Stomach (tissue), 9 donors: ENCODE data around the gene FBXO17. TPM values are rescaled to one million over a fixed set of nuclear protein-coding genes. Genes with fewer than 3 reads are reported as not detected.
"Not testable (repeated sequence)": the region's sequence is repeated elsewhere in the genome, so short reads cannot be mapped to it uniquely, and the experiment has no call there.

Experiments used
- DNase-seq, 2 donors: peaks; one replicate each; pipeline versions ENCODE4 v3.0.0 to v3.0.0-alpha.2; 2013 to 2019
- H3K27ac ChIP-seq, 5 donors: fragments of 200-600 bp in 4 of 5; sonication (generic) in 4 of 5; one replicate each; pipeline ENCODE4 v1.5.1; 2013 to 2019; ENCODE audit warnings: mild to moderate bottlenecking in 1 of 5, moderate library complexity in 1 of 5
- H3K27me3 ChIP-seq, 3 donors: fragments of 200-600 bp; sonication (generic); one replicate each; pipeline ENCODE4 v1.5.1; 2017 to 2019; ENCODE audit warnings: mixed run types in 1 of 3
- H3K36me3 ChIP-seq, 4 donors: fragments of 200-600 bp; sonication (generic); 1 replicate in 3 of 4; 2 replicates in 1 of 4; pipeline ENCODE4 v1.5.1; 2016 to 2019
- H3K4me1 ChIP-seq, 4 donors: fragments of 200-600 bp; sonication (generic); one replicate each; pipeline ENCODE4 v1.5.1; 2016 to 2019
- H3K4me3 ChIP-seq, 4 donors: fragments of 200-600 bp; sonication (generic) in 3 of 4; one replicate each; pipeline ENCODE4 v1.5.1; 2016 to 2019; ENCODE audit warnings: mild to moderate bottlenecking in 1 of 4
- H3K9me3 ChIP-seq, 4 donors: fragments of 200-600 bp; sonication (generic); one replicate each; pipeline ENCODE4 v1.5.1; 2016 to 2019
- EP300 ChIP-seq: sonication (generic); formaldehyde crosslinking; IDR thresholded peaks from one replicate; pipeline ENCODE4 v1.6.1; 2017; ENCODE audit warnings: antibody characterized with exemption
- POLR2A ChIP-seq, 4 donors: fragments of 450-650 bp; IDR thresholded peaks; one replicate each; pipeline ENCODE4 v1.6.1; 2016; ENCODE audit warnings: antibody characterized with exemption in 4 of 4, control low read depth in 2 of 4, mild to moderate bottlenecking in 1 of 4, moderate library complexity in 1 of 4
- POLR2AphosphoS5 ChIP-seq, 3 donors: sonication (generic); formaldehyde crosslinking; IDR thresholded peaks; one replicate each; pipeline ENCODE4 v1.6.1; 2016; ENCODE audit warnings: antibody characterized with exemption in 3 of 3
- WGBS, 5 donors: extraction: QIAGEN DNeasy Blood & Tissue Kit in 3 of 5; methylation state at CpG; one replicate each; pipeline versions ENCODE4 v1.1.5 to v1.1.7; 2013 to 2018; 5-methylcytosine and 5-hydroxymethylcytosine counted together
- intact Hi-C: fragments of 100-400 bp; cut with DNase I; formaldehyde crosslinking; loops from one replicate; pipeline ENCODE4 v1.15.1; 2023; ENCODE audit warnings: low total_unique reads
- polyA plus RNA-seq, 3 donors: library from polyadenylated mRNA; stranded (reverse); fragments of 200-250 nt; gene quantifications; one replicate each; pipeline ENCODE4 v1.2.3, GENCODE V29; 2013
- total RNA-seq, 5 donors: library from RNA; depleted of rRNA; stranded (reverse); fragments of >200 nt; gene quantifications; one replicate each; pipeline versions ENCODE4 v1.1.0 to v1.2.3, GENCODE V29; 2014 to 2016
- TF ChIP-seq, protein P1 (sequence below), 7 experiments: fragments of 450-650 bp in 4 of 7; fragments of 200-600 bp in 3 of 7; sonication (generic) in 3 of 7; IDR thresholded peaks; one replicate each; pipeline ENCODE4 v1.5.1; 2016 to 2019; ENCODE audit warnings: antibody characterized with exemption in 7 of 7, control low read depth in 2 of 7, mild to moderate bottlenecking in 1 of 7
- donor health status: healthy with polysubstance abuse.
- donor health status: Bipolar disorder and iron deficiency.
- donor health status: healthy.

The FBXO17 gene
- total and polyA plus RNA-seq, 8 donors: 1.8 to 19.1 (median 6.6) TPM; not detected in 1

DNA sequence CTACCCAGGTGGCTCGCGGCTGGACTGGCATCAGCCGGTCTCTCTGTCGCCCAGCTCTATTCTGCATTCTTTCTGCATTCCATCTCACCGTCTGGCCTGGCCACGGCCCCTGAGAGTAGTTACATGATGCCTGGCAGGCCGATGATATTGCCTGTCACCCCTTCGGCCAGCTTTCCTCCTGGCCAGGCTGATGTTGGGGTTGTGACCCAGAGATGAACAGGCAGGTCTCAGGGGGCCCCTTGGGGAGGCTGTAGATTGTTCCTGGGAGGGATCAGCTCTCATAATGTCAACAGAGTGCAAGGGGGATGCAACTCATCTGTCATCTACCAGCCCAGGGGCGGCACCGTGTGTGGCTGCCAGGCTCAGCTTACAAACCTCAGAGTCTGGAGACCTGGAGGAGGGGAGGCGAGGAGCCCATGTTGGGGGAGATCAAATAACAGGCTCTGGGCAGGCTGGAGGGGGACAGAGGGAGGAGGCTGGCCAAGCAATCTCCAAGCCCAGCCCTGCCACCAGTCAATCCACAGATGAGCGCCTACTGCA is 13.6 kb upstream of the FBXO17 start:
- DNase-seq: peak in 1 of 2 donors; percentile 39
- intact Hi-C loops: no loop called here
- Histone ChIP-seq H3K27me3 (peaks cover 0 to 14% (median 0%) of the 10 kb centered on the region in 3 donors), H3K4me1 (no peaks in the 10 kb centered on the region), H3K27ac (no peak overlapping the region), H3K36me3 (no peaks in the 10 kb centered on the region), H3K9me3 (peaks cover 0 to 7% (median 7%) of the 10 kb centered on the region in 4 donors), H3K4me3 (no peak overlapping the region)
- 20 to 43% (median 27%) methylated on average over 10 to 12 of the region's 12 CpGs for WGBS, 5 donors
- TF ChIP-seq POLR2AphosphoS5 (IDR thresholded peaks at IDR 0.05) (no peak), POLR2A (IDR thresholded peaks at IDR 0.05) (no peak), EP300 (no peak)
- TF ChIP-seq, protein P1, sequence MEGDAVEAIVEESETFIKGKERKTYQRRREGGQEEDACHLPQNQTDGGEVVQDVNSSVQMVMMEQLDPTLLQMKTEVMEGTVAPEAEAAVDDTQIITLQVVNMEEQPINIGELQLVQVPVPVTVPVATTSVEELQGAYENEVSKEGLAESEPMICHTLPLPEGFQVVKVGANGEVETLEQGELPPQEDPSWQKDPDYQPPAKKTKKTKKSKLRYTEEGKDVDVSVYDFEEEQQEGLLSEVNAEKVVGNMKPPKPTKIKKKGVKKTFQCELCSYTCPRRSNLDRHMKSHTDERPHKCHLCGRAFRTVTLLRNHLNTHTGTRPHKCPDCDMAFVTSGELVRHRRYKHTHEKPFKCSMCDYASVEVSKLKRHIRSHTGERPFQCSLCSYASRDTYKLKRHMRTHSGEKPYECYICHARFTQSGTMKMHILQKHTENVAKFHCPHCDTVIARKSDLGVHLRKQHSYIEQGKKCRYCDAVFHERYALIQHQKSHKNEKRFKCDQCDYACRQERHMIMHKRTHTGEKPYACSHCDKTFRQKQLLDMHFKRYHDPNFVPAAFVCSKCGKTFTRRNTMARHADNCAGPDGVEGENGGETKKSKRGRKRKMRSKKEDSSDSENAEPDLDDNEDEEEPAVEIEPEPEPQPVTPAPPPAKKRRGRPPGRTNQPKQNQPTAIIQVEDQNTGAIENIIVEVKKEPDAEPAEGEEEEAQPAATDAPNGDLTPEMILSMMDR (IDR thresholded peaks at IDR 0.05): no peak

DNA sequence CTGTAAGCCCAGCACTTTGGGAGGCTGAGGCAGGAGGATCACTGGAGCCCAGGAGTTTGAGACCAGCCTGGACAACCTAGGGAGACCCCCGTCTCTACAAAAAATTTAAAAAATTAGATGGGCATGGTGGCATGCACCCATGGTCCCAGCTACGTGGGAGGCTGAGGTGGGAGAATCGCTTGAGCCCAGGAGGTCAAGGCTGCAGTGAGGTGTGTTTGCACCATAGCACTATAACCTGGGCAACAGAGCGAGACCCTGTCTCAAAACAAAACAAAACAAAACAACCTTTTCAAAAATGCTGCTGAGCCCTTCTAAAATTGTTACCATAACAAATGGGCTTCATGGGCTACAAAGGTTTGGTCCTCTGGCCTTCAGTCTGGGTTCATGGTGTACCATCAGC is 13.1 kb upstream of the FBXO17 start:
- H3K36me3 ChIP-seq, H3K27ac ChIP-seq, H3K4me3 ChIP-seq, H3K4me1 ChIP-seq, intact Hi-C loops, DNase-seq, H3K9me3 ChIP-seq: not testable (repeated sequence)
- WGBS, 5 donors: 87 to 93% (median 90%) methylated on average over 4 of the region's 4 CpGs
- peaks cover 0 to 14% (median 0%) of the 10 kb centered on the region in 3 donors for H3K27me3 ChIP-seq

DNA sequence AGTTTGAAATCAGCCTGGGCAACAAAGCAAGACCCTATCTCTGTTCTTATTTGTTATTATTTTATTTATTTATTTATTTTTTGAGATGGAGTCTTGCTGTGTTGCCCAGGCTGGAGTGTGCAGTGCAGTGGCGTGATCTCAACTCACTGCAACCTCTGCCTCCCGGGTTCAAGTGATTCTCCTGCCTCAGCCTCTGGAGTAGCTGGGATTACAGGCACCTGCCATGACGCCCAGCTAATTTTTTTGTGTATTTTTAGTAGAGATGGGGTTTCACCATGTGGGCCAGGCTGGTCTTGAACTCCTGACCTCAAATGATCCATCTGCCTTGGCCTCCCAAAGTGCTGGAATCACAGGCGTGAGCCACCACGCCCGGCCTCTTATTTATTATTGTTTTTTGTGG is 12.2 kb upstream of the FBXO17 start:
- 73 to 93% (median 90%) methylated on average over 6 of the region's 6 CpGs for WGBS, 5 donors

DNA sequence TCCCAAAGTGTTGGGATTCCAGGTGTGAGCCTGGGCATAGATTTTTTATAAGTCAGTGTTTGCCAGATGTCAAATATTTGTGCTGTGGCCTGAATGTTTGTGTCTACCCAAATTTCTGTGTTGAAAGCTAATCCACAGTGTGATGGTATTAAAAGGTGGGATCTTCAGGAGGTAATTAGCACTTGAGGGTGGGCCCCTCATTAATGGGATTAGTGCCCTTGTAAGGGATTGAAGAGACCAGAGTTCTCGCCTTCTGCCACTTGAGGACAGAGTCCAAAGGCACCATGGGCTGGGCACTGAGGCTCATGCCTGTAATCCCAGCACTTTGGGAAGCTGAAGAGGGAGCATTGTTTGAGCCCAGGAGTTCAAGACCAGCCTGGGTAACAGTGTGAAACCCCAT is 9.7 kb upstream of the FBXO17 start:
- 67 to 100% (median 88%) methylated on average over 1 of the region's 1 CpG; no CpG with 5 or more reads in 1 of the 5 donors for WGBS, 5 donors
- Histone ChIP-seq H3K27ac (no peak overlapping the region), H3K4me1 (no peaks in the 10 kb centered on the region), H3K27me3 (peaks cover 0 to 9% (median 0%) of the 10 kb centered on the region in 3 donors), H3K9me3 (peaks cover 0 to 15% (median 9%) of the 10 kb centered on the region in 4 donors), H3K4me3 (no peak overlapping the region), H3K36me3 (no peaks in the 10 kb centered on the region)
- no peak for TF ChIP-seq POLR2AphosphoS5 (IDR thresholded peaks at IDR 0.05)
- TF ChIP-seq EP300: no peak
- TF ChIP-seq, protein P1 (IDR thresholded peaks at IDR 0.05): no peak
- TF ChIP-seq POLR2A (IDR thresholded peaks at IDR 0.05): no peak
- intact Hi-C loops: no loop called here
- no peak for DNase-seq

More for the DNA sequence above, 12.2 kb upstream of the FBXO17 start:
- H3K9me3 ChIP-seq, H3K4me1 ChIP-seq, H3K27ac ChIP-seq, H3K36me3 ChIP-seq, H3K4me3 ChIP-seq, DNase-seq, intact Hi-C loops: not testable (repeated sequence)
- peaks cover 0 to 10% (median 0%) of the 10 kb centered on the region in 3 donors for H3K27me3 ChIP-seq

DNA sequence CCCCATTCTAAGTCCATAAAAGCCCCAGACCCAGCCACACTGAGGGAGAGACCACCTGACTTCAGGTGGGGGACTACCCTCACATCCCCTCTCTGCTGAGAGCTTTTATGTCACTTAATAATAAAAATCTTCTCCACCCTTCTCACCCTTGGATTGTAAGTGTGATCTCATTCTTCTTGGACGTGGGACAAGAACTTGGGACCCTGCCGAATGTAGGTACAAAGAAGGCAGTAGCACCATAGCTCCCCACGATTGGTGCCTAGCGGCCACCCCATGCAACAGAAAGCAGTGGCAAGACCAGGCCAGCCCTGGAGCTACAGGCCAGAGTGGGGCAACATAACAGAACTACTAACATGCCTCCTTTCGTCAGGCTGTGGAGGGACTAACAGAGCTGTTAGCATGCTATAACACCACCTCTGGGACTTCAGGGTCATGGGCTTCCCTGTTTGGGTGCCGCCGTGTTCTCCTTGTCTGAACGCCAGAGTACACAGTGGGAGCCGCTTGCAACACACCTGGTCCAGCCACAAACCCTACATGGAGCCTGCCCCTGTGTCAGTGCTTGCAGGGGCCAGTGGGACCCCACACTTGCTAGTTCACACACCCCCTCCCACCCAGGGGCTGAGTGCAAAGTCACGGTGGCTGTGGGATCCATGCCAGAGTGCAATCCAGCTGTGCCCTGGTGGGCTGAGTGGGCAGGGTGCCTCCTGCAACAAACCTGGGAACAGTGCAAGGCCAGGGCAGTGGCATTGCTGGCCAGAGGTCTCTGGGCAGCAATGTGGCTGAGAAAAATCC is 5.2 kb upstream of the FBXO17 start:
- Histone ChIP-seq H3K27ac (no peak overlapping the region), H3K9me3 (peaks cover 0 to 14% (median 10%) of the 10 kb centered on the region in 4 donors), H3K4me1 (peaks cover 7 to 13% (median 10%) of the 10 kb centered on the region in 4 donors), H3K36me3 (no peaks in the 10 kb centered on the region), H3K27me3 (peaks cover 0 to 10% (median under 1%) of the 10 kb centered on the region in 3 donors), H3K4me3 (no peak overlapping the region)
- TF ChIP-seq EP300 (no peak), POLR2A (IDR thresholded peaks at IDR 0.05) (no peak), POLR2AphosphoS5 (IDR thresholded peaks at IDR 0.05) (no peak)
- TF ChIP-seq, protein P1 (IDR thresholded peaks at IDR 0.05): no peak
- 87 to 97% (median 95%) methylated on average over 10 of the region's 10 CpGs for WGBS, 5 donors
- DNase-seq: no peak
- intact Hi-C loops: no loop called here
